ENCODE data around the gene GATAD2A. TPM values are rescaled to one million over a fixed set of nuclear protein-coding genes. Genes with fewer than 3 reads are reported as not detected.
"Not testable (repeated sequence)": the region's sequence is repeated elsewhere in the genome, so short reads cannot be mapped to it uniquely, and the experiment has no call there.

Gene GATAD2A
- polyA plus RNA-seq, 2 donors = 13.9 to 21.0 TPM

- Histone ChIP-seq H3K27me3 (ENCODE audit: control insufficient read depth in 1 of 2, insufficient read depth in 2 of 2, low read length in 2 of 2) (no peaks in the 10 kb centered on the region), H3K4me1 (ENCODE audit: control insufficient read depth in 2 of 2, insufficient read depth in 2 of 2, low read length in 1 of 2) (peaks cover 0 to 7% of the 10 kb centered on the region in 2 donors), H3K27ac (ENCODE audit: low read depth in 2 of 2, low read length in 1 of 2) (peak overlapping the region; percentile 58 to 59), H3K36me3 (ENCODE audit: control insufficient read depth in 2 of 2, insufficient read depth in 2 of 2, low read length in 1 of 2) (no peaks in the 10 kb centered on the region), H3K9me3 (ENCODE audit: control insufficient read depth in 2 of 2, insufficient read depth in 1 of 2, low read depth in 1 of 2, low read length in 1 of 2) (no peaks in the 10 kb centered on the region), H3K4me3 (ENCODE audit: low read depth in 1 of 2, low read length in 2 of 2) (no peak overlapping the region)
- WGBS, 2 donors = 56 to 57% methylated on average over 8 of the region's 8 CpGs
These were observed 32.6 kb upstream of the GATAD2A start for GRCh38 chr19:19372656-19373416.

- H3K27me3 ChIP-seq (ENCODE audit: control insufficient read depth in 1 of 2, insufficient read depth in 2 of 2, low read length in 2 of 2) = no peaks in the 10 kb centered on the region
- no peaks in the 10 kb centered on the region for H3K9me3 ChIP-seq (ENCODE audit: control insufficient read depth in 2 of 2, insufficient read depth in 1 of 2, low read depth in 1 of 2, low read length in 1 of 2)
- peaks cover 0 to 8% of the 10 kb centered on the region in 2 donors for H3K4me1 ChIP-seq (ENCODE audit: control insufficient read depth in 2 of 2, insufficient read depth in 2 of 2, low read length in 1 of 2)
- H3K36me3 ChIP-seq (ENCODE audit: control insufficient read depth in 2 of 2, insufficient read depth in 2 of 2, low read length in 1 of 2) = no peaks in the 10 kb centered on the region
- H3K27ac ChIP-seq (ENCODE audit: low read depth in 2 of 2, low read length in 1 of 2) = no peak overlapping the region
- WGBS, 2 donors = 68 to 70% methylated on average over 2 of the region's 2 CpGs
- no peak overlapping the region for H3K4me3 ChIP-seq (ENCODE audit: low read depth in 1 of 2, low read length in 2 of 2)
These were observed 25.9 kb upstream of the GATAD2A start for GRCh38 chr19:19379527-19379926.

- not testable (repeated sequence) for H3K9me3 ChIP-seq (ENCODE audit: control insufficient read depth in 2 of 2, insufficient read depth in 1 of 2, low read depth in 1 of 2, low read length in 1 of 2); H3K27me3 ChIP-seq (ENCODE audit: control insufficient read depth in 1 of 2, insufficient read depth in 2 of 2, low read length in 2 of 2); H3K27ac ChIP-seq (ENCODE audit: low read depth in 2 of 2, low read length in 1 of 2); H3K36me3 ChIP-seq (ENCODE audit: control insufficient read depth in 2 of 2, insufficient read depth in 2 of 2, low read length in 1 of 2); H3K4me3 ChIP-seq (ENCODE audit: low read depth in 1 of 2, low read length in 2 of 2)
- peaks cover 0 to 10% of the 10 kb centered on the region in 2 donors for H3K4me1 ChIP-seq (ENCODE audit: control insufficient read depth in 2 of 2, insufficient read depth in 2 of 2, low read length in 1 of 2)
- WGBS, 2 donors = 89 to 92% methylated on average over 12 of the region's 12 CpGs
These were observed 25.2 kb upstream of the GATAD2A start for GRCh38 chr19:19380316-19380715.

- Histone ChIP-seq H3K9me3 (ENCODE audit: control insufficient read depth in 2 of 2, insufficient read depth in 1 of 2, low read depth in 1 of 2, low read length in 1 of 2) (no peaks in the 10 kb centered on the region), H3K27me3 (ENCODE audit: control insufficient read depth in 1 of 2, insufficient read depth in 2 of 2, low read length in 2 of 2) (no peaks in the 10 kb centered on the region), H3K27ac (ENCODE audit: low read depth in 2 of 2, low read length in 1 of 2) (peak overlapping the region; percentile 66 to 69), H3K36me3 (ENCODE audit: control insufficient read depth in 2 of 2, insufficient read depth in 2 of 2, low read length in 1 of 2) (no peaks in the 10 kb centered on the region), H3K4me3 (ENCODE audit: low read depth in 1 of 2, low read length in 2 of 2) (no peak overlapping the region), H3K4me1 (ENCODE audit: control insufficient read depth in 2 of 2, insufficient read depth in 2 of 2, low read length in 1 of 2) (peaks cover 0 to 10% of the 10 kb centered on the region in 2 donors)
- WGBS, 2 donors = 69 to 70% methylated on average over 11 of the region's 11 CpGs
These were observed 24.2 kb upstream of the GATAD2A start for GRCh38 chr19:19381007-19381926.

- Histone ChIP-seq H3K27me3 (ENCODE audit: control insufficient read depth in 1 of 2, insufficient read depth in 2 of 2, low read length in 2 of 2) (no peaks in the 10 kb centered on the region), H3K4me1 (ENCODE audit: control insufficient read depth in 2 of 2, insufficient read depth in 2 of 2, low read length in 1 of 2) (peaks cover 0 to 9% of the 10 kb centered on the region in 2 donors), H3K27ac (ENCODE audit: low read depth in 2 of 2, low read length in 1 of 2) (peak overlapping the region in 1 of 2 donors; percentile 60), H3K9me3 (ENCODE audit: control insufficient read depth in 2 of 2, insufficient read depth in 1 of 2, low read depth in 1 of 2, low read length in 1 of 2) (no peaks in the 10 kb centered on the region), H3K36me3 (ENCODE audit: control insufficient read depth in 2 of 2, insufficient read depth in 2 of 2, low read length in 1 of 2) (no peaks in the 10 kb centered on the region), H3K4me3 (ENCODE audit: low read depth in 1 of 2, low read length in 2 of 2) (no peak overlapping the region)
- WGBS, 2 donors = 80 to 84% methylated on average over 8 of the region's 8 CpGs
These were observed 23.4 kb upstream of the GATAD2A start for GRCh38 chr19:19382118-19382517.

GRCh38 chr19:19384486-19384885, 21.0 kb upstream of the GATAD2A start:
- H3K36me3 ChIP-seq (ENCODE audit: control insufficient read depth in 2 of 2, insufficient read depth in 2 of 2, low read length in 1 of 2) = no peaks in the 10 kb centered on the region
- H3K27me3 ChIP-seq (ENCODE audit: control insufficient read depth in 1 of 2, insufficient read depth in 2 of 2, low read length in 2 of 2) = no peaks in the 10 kb centered on the region
- 65 to 67% methylated on average over 13 of the region's 13 CpGs for WGBS, 2 donors
- peaks cover 0 to 3% of the 10 kb centered on the region in 2 donors for H3K4me1 ChIP-seq (ENCODE audit: control insufficient read depth in 2 of 2, insufficient read depth in 2 of 2, low read length in 1 of 2)
- H3K4me3 ChIP-seq (ENCODE audit: low read depth in 1 of 2, low read length in 2 of 2) = peak overlapping the region in 1 of 2 donors; percentile 62
- no peaks in the 10 kb centered on the region for H3K9me3 ChIP-seq (ENCODE audit: control insufficient read depth in 2 of 2, insufficient read depth in 1 of 2, low read depth in 1 of 2, low read length in 1 of 2)
- H3K27ac ChIP-seq (ENCODE audit: low read depth in 2 of 2, low read length in 1 of 2) = no peak overlapping the region

- H3K27ac ChIP-seq (ENCODE audit: low read depth in 2 of 2, low read length in 1 of 2) = peak overlapping the region; percentile 82 to 94
- H3K4me1 ChIP-seq (ENCODE audit: control insufficient read depth in 2 of 2, insufficient read depth in 2 of 2, low read length in 1 of 2) = peaks cover 0 to 3% of the 10 kb centered on the region in 2 donors
- H3K27me3 ChIP-seq (ENCODE audit: control insufficient read depth in 1 of 2, insufficient read depth in 2 of 2, low read length in 2 of 2) = no peaks in the 10 kb centered on the region
- H3K4me3 ChIP-seq (ENCODE audit: low read depth in 1 of 2, low read length in 2 of 2) = peak overlapping the region; percentile 71 to 83
- no peaks in the 10 kb centered on the region for H3K36me3 ChIP-seq (ENCODE audit: control insufficient read depth in 2 of 2, insufficient read depth in 2 of 2, low read length in 1 of 2)
- H3K9me3 ChIP-seq (ENCODE audit: control insufficient read depth in 2 of 2, insufficient read depth in 1 of 2, low read depth in 1 of 2, low read length in 1 of 2) = no peaks in the 10 kb centered on the region
- WGBS, 2 donors = 1% methylated on average over 69 to 75 of the region's 75 CpGs
These were observed 20.2 kb upstream of the GATAD2A start for GRCh38 chr19:19385131-19385895.

GRCh38 chr19:19385896-19386869, 19.3 kb upstream of the GATAD2A start:
- H3K9me3 ChIP-seq (ENCODE audit: control insufficient read depth in 2 of 2, insufficient read depth in 1 of 2, low read depth in 1 of 2, low read length in 1 of 2) = no peaks in the 10 kb centered on the region
- 1% methylated on average over 51 to 75 of the region's 75 CpGs for WGBS, 2 donors
- H3K27me3 ChIP-seq (ENCODE audit: control insufficient read depth in 1 of 2, insufficient read depth in 2 of 2, low read length in 2 of 2) = no peaks in the 10 kb centered on the region
- H3K27ac ChIP-seq (ENCODE audit: low read depth in 2 of 2, low read length in 1 of 2) = peak overlapping the region; percentile 82 to 94
- no peaks in the 10 kb centered on the region for H3K36me3 ChIP-seq (ENCODE audit: control insufficient read depth in 2 of 2, insufficient read depth in 2 of 2, low read length in 1 of 2)
- peak overlapping the region; percentile 57 to 83 for H3K4me3 ChIP-seq (ENCODE audit: low read depth in 1 of 2, low read length in 2 of 2)
- H3K4me1 ChIP-seq (ENCODE audit: control insufficient read depth in 2 of 2, insufficient read depth in 2 of 2, low read length in 1 of 2) = peaks cover 0 to 3% of the 10 kb centered on the region in 2 donors

Measured in esophagus (tissue), 2 donors.